Gastroesophageal sphincter (tissue), 4 donors: ENCODE data around the gene FAM120A. TPM values are rescaled to one million over a fixed set of nuclear protein-coding genes. Genes with fewer than 3 reads are reported as not detected.

Source experiments
- ATAC-seq: fragments of 150-250 bp; one replicate; pipeline ENCODE4 v1.9.1; 2016; ENCODE audit warnings: mild to moderate bottlenecking, moderate library complexity
- H3K27ac ChIP-seq, 4 donors: fragments of 200-600 bp; sonication (generic) in 3 of 4; 1 replicate in 3 of 4; 2 replicates in 1 of 4; pipeline ENCODE4 v1.5.1; 2016 to 2019
- H3K27me3 ChIP-seq: fragments of 200-600 bp; sonication (generic); one replicate; pipeline ENCODE4 v1.5.1; 2019
- H3K36me3 ChIP-seq, 2 donors: fragments of 200-600 bp; sonication (generic); one replicate each; pipeline ENCODE4 v1.5.1; 2019; ENCODE audit warnings: control low read depth in 1 of 2
- H3K4me1 ChIP-seq, 3 donors: fragments of 200-600 bp; sonication (generic); 1 replicate in 2 of 3; 2 replicates in 1 of 3; pipeline ENCODE4 v1.5.1; 2016 to 2019; ENCODE audit warnings: control low read depth in 2 of 3
- H3K4me3 ChIP-seq, 2 donors: fragments of 200-600 bp; sonication (generic); one replicate each; pipeline ENCODE4 v1.5.1; 2019; ENCODE audit warnings: mild to moderate bottlenecking in 1 of 2, moderate library complexity in 1 of 2
- H3K9me3 ChIP-seq, 3 donors: fragments of 200-600 bp; sonication (generic); one replicate each; pipeline ENCODE4 v1.5.1; 2017 to 2019; ENCODE audit warnings: control low read depth in 2 of 3
- CTCF ChIP-seq, 4 experiments: fragments of 200-600 bp in 2 of 4; fragments of 450-650 bp in 2 of 4; sonication (generic) in 1 of 4; IDR thresholded peaks; one replicate each; pipeline ENCODE4 v1.5.1; 2017 to 2019; ENCODE audit warnings: antibody characterized with exemption in 4 of 4, mild to moderate bottlenecking in 2 of 4, moderate library complexity in 2 of 4
- EP300 ChIP-seq: sonication (generic); formaldehyde crosslinking; IDR thresholded peaks from one replicate; pipeline ENCODE4 v1.6.1; 2017; ENCODE audit warnings: antibody characterized with exemption, mild to moderate bottlenecking
- POLR2A ChIP-seq, 2 donors: fragments of 450-650 bp; IDR thresholded peaks; one replicate each; pipeline ENCODE4 v1.6.1; 2017; ENCODE audit warnings: antibody characterized with exemption in 2 of 2, mild to moderate bottlenecking in 2 of 2, moderate library complexity in 1 of 2
- POLR2AphosphoS5 ChIP-seq: sonication (generic); formaldehyde crosslinking; IDR thresholded peaks from one replicate; pipeline ENCODE4 v1.6.1; 2017; ENCODE audit warnings: antibody characterized with exemption
- WGBS, 2 donors: methylation state at CpG; one replicate each; pipeline ENCODE4 v1.1.5; 2018; ENCODE audit warnings: low coverage in 1 of 2; 5-methylcytosine and 5-hydroxymethylcytosine counted together
- total RNA-seq, 4 donors: library from RNA; depleted of rRNA; stranded (reverse); fragments of >200 nt; gene quantifications; one replicate each; pipeline ENCODE4 v1.1.0, GENCODE V29; 2016

FAM120A gene
- total RNA-seq, 4 donors from 2014 or later = 68.6 to 116 (median 75.7) TPM

- no peak for ATAC-seq
- no peak overlapping the region for H3K4me3 ChIP-seq
- peak overlapping the region; percentile 15 to 57 (median 18) for H3K27ac ChIP-seq
- WGBS, 2 donors = 15 to 24% methylated on average over 8 of the region's 8 CpGs
- H3K4me1 ChIP-seq = peaks cover 7 to 27% (median 10%) of the 10 kb centered on the region in 3 donors
- peaks cover 0 to 50% of the 10 kb centered on the region in 2 donors for H3K36me3 ChIP-seq
- TF ChIP-seq CTCF (IDR thresholded peaks at IDR 0.05) (no peak), POLR2A (IDR thresholded peaks at IDR 0.05) (no peak), POLR2AphosphoS5 (no peak), EP300 (no peak)
- no peaks in the 10 kb centered on the region for H3K9me3 ChIP-seq
- no peaks in the 10 kb centered on the region for H3K27me3 ChIP-seq
These were observed 90.3 kb downstream of the FAM120A start for GRCh38 chr9:93541581-93542349.

- H3K36me3 ChIP-seq = peaks cover 0 to 60% of the 10 kb centered on the region in 2 donors
- no peaks in the 10 kb centered on the region for H3K27me3 ChIP-seq
- TF ChIP-seq CTCF (IDR thresholded peaks at IDR 0.05) (no peak), EP300 (no peak)
- H3K9me3 ChIP-seq = no peaks in the 10 kb centered on the region
- H3K27ac ChIP-seq = no peak overlapping the region
- ATAC-seq = no peak
- no peak overlapping the region for H3K4me3 ChIP-seq
- peaks cover 7 to 27% (median 10%) of the 10 kb centered on the region in 3 donors for H3K4me1 ChIP-seq
- 97% methylated on average over 6 to 7 of the region's 9 CpGs for WGBS, 2 donors
These were observed 91.6 kb downstream of the FAM120A start for GRCh38 chr9:93543117-93543516.

GRCh38 chr9:93546356-93546755, 94.9 kb downstream of the FAM120A start:
- WGBS, 2 donors = 100% methylated on average over 1 to 3 of the region's 11 CpGs
- no peak for TF ChIP-seq POLR2A (IDR thresholded peaks at IDR 0.05)
- TF ChIP-seq POLR2AphosphoS5 = no peak
- TF ChIP-seq CTCF (IDR thresholded peaks at IDR 0.05) = no peak
- no peak for TF ChIP-seq EP300

GRCh38 chr9:93549611-93550010, 98.1 kb downstream of the FAM120A start:
- WGBS, 2 donors = 18 to 57% methylated on average over 4 to 5 of the region's 5 CpGs
- Histone ChIP-seq H3K4me1 (peaks cover 0 to 29% (median 0%) of the 10 kb centered on the region in 3 donors), H3K36me3 (peaks cover 0 to 69% of the 10 kb centered on the region in 2 donors), H3K27me3 (no peaks in the 10 kb centered on the region), H3K27ac (no peak overlapping the region), H3K9me3 (no peaks in the 10 kb centered on the region), H3K4me3 (no peak overlapping the region)
- ATAC-seq = no peak
- TF ChIP-seq CTCF (IDR thresholded peaks at IDR 0.05) (no peak), POLR2A (IDR thresholded peaks at IDR 0.05) (no peak), EP300 (no peak)

More at GRCh38 chr9:93546356-93546755, 94.9 kb downstream of the FAM120A start:
- ATAC-seq = no peak
- peaks cover 0 to 61% of the 10 kb centered on the region in 2 donors for H3K36me3 ChIP-seq
- no peak overlapping the region for H3K27ac ChIP-seq
- no peak overlapping the region for H3K4me3 ChIP-seq
- peaks cover 7 to 27% (median 8%) of the 10 kb centered on the region in 3 donors for H3K4me1 ChIP-seq
- no peaks in the 10 kb centered on the region for H3K27me3 ChIP-seq
- H3K9me3 ChIP-seq = no peaks in the 10 kb centered on the region

- TF ChIP-seq POLR2A (IDR thresholded peaks at IDR 0.05) (no peak), CTCF (IDR thresholded peaks at IDR 0.05) (no peak), POLR2AphosphoS5 (no peak), EP300 (no peak)
- Histone ChIP-seq H3K9me3 (no peaks in the 10 kb centered on the region), H3K36me3 (peaks cover 0 to 64% of the 10 kb centered on the region in 2 donors), H3K4me1 (peaks cover 0 to 52% (median 0%) of the 10 kb centered on the region in 3 donors), H3K27me3 (no peaks in the 10 kb centered on the region), H3K27ac (no peak overlapping the region), H3K4me3 (no peak overlapping the region)
- ATAC-seq = no peak
- WGBS, 2 donors = 100% methylated on average over 1 of the region's 1 CpG; no CpG with 5 or more reads in 1 of the 2 donors
These were observed 101.4 kb downstream of the FAM120A start for GRCh38 chr9:93552923-93553322.
